ENCODE data around the gene LMBR1. TPM values are rescaled to one million over a fixed set of nuclear protein-coding genes. Genes with fewer than 3 reads are reported as not detected.
A peak's percentile ranks its signal among the peaks of the same experiment; 100 is the strongest.

Gene LMBR1
- total RNA-seq, 3 donors from 2014 or later, result 31.8 to 37.4 (median 36.2) TPM

DNA sequence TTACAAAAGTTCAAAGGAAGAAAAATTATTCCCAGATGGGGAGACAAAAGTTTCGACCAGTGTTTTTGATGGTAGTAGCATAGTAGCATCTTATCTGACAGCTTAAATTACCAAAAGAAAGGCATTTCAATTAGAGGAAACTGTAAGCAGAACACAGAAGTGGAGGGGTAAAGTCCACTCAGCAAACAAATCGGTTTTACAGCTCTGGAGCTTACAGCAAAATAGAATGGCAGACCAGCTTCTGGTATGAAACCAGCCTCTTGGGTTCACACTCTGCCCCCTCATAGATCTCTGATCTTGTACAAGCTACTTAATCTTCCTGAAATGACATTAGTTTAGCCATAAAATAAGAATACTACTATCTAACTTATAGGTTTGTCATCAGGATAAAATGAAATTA, 133.8 kb downstream of the LMBR1 start:
- Mint-ChIP-seq H3K4me3 (no peak overlapping the region), H3K36me3 (ENCODE audit: insufficient read depth) (peaks cover 49% of the 10 kb centered on the region), H3K27me3 (ENCODE audit: low read depth) (no peaks in the 10 kb centered on the region), H3K4me1 (ENCODE audit: low read depth) (peaks cover 3% of the 10 kb centered on the region), H3K9me3 (peaks cover 10% of the 10 kb centered on the region)
- DNase-seq (no peak), ATAC-seq (no peak)

DNA sequence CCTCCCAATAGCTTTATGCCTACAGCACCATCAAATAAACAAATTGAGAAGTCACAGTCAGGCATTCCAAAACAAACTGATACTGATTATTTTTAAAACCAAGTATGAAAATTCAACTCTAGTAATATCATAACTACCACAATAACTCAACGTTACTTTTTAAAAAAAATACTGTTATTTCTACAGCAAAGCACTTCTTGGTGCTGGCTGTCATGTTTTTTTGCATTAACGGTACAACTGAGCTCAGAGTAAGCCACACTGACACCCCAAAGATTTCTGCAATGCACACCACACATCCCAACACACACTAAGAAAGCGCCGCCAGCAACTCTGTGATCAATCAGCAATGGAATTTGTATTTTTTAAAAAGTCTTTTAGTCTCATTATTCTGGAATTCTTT, 138.8 kb downstream of the LMBR1 start:
- DNase-seq (no peak), ATAC-seq (no peak)
- Mint-ChIP-seq H3K36me3 (ENCODE audit: insufficient read depth) (peaks cover 29% of the 10 kb centered on the region), H3K9me3 (no peaks in the 10 kb centered on the region), H3K4me1 (ENCODE audit: low read depth) (peaks cover 4% of the 10 kb centered on the region), H3K27me3 (ENCODE audit: low read depth) (no peaks in the 10 kb centered on the region), H3K4me3 (no peak overlapping the region)

DNA sequence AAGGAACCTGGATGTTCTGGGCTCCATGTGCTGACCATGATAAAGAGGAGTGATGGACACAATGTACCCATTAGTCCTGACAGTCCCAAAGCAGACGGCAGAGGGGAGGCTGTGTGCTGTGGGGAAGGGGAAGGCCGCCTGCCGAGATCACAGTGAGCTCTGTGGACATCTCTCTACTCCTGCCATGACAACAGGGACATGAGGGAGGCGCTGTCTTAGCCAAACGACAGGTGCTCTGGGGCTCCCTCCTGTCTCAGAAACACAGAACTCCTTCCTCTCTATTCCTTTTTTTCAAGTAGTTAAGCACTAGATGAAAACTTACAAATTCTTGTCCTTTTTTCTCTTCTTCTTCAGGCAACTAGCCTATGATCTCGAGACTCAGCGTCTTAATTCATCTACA, 139.4 kb downstream of the LMBR1 start:
- no peaks in the 10 kb centered on the region for H3K27me3 Mint-ChIP-seq (ENCODE audit: low read depth)
- H3K36me3 Mint-ChIP-seq (ENCODE audit: insufficient read depth), result peaks cover 29% of the 10 kb centered on the region
- peaks cover 4% of the 10 kb centered on the region for H3K4me1 Mint-ChIP-seq (ENCODE audit: low read depth)
- no peaks in the 10 kb centered on the region for H3K9me3 Mint-ChIP-seq
- DNase-seq, result no peak
- no peak overlapping the region for H3K4me3 Mint-ChIP-seq
- no peak for ATAC-seq

DNA sequence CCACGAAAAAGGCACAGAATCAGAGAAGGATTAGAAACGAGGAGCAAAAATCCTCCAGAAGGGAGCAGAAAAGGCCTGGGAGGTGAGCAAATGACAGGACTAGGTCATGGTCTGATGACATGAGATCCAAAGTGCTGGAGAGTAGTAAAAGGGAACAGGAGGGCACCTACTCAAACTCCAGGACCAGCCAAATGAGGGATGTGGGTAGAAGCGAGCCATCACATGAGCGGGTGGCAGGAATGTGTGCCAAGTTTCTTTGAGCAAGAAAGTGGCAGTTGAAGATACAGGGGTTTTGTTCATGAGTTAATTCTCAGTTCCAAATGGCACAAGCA, 139.8 kb downstream of the LMBR1 start:
- ATAC-seq, result no peak

DNA sequence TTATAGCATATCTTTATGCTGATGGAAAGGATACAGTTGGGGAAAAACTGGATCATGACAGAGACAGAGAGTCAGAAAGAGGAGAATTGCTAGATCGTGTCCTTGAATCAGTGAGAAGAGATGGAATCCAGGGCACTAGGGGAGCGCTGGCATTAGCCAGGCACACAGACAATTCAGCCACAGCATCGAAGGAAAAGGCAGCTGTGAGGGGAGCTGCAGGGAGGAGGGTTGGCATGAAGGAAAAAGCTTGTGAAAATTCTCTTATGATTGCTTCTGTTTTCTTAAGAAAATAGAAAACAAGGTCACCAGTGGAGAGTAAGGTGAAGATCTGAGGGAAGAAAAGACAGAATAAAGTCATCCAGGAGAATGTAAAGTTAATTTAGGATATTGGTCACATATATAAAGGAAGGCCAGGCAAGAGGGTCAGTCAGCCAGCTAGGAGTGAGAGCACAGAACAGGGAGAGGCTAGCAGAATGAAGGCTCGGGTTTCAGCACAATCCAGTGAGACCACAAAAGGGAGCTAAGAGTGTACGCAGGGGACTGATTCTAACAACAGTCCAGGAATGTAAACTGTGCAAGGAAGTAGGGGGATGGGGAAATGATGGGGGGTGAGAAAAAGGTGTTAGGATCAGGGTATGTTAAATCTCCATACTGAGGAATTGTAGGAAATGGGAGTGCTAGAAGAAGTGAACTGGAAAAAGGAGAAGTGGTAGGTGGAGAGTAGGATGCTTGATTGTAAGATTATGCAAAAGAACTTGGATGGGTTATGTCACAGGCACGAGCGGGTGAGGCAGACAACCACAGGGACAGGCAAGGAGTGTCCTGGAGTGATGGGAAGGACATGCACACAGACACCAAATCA, 140.4 kb downstream of the LMBR1 start:
- no peak for ATAC-seq
- peaks cover 4% of the 10 kb centered on the region for H3K4me1 Mint-ChIP-seq (ENCODE audit: low read depth)
- DNase-seq, result no peak
- H3K9me3 Mint-ChIP-seq, result no peaks in the 10 kb centered on the region
- H3K4me3 Mint-ChIP-seq, result no peak overlapping the region
- no peaks in the 10 kb centered on the region for H3K27me3 Mint-ChIP-seq (ENCODE audit: low read depth)
- peaks cover 23% of the 10 kb centered on the region for H3K36me3 Mint-ChIP-seq (ENCODE audit: insufficient read depth)

More for the DNA sequence above, 139.8 kb downstream of the LMBR1 start:
- no peak for DNase-seq
- Mint-ChIP-seq H3K4me3 (no peak overlapping the region), H3K36me3 (ENCODE audit: insufficient read depth) (peaks cover 26% of the 10 kb centered on the region), H3K4me1 (ENCODE audit: low read depth) (peaks cover 4% of the 10 kb centered on the region), H3K9me3 (no peaks in the 10 kb centered on the region), H3K27me3 (ENCODE audit: low read depth) (no peaks in the 10 kb centered on the region)

DNA sequence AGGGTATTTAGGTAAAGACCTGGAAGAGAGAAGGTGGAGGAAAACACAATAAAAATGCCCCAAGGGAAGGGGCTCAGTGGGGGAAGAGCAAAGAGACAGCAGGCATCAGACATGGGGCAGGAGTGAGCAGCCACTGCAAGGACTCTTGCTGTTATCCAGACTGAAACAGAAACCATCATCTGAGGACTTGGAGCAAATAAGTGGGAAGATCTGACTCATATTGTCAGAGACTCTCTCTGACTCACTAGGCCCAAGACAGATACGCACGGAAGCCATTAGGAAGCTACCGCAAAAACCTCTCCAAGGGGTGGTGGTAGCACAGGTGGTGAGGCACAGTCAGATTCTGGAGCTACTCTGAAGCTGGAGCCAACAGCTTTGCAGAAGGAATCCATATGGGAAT, 141.7 kb downstream of the LMBR1 start:
- Mint-ChIP-seq H3K36me3 (ENCODE audit: insufficient read depth) (peaks cover 21% of the 10 kb centered on the region), H3K4me1 (ENCODE audit: low read depth) (peaks cover 4% of the 10 kb centered on the region), H3K4me3 (no peak overlapping the region), H3K27me3 (ENCODE audit: low read depth) (no peaks in the 10 kb centered on the region), H3K9me3 (no peaks in the 10 kb centered on the region)
- ATAC-seq, result peak; percentile 94 to 99
- DNase-seq, result no peak

DNA sequence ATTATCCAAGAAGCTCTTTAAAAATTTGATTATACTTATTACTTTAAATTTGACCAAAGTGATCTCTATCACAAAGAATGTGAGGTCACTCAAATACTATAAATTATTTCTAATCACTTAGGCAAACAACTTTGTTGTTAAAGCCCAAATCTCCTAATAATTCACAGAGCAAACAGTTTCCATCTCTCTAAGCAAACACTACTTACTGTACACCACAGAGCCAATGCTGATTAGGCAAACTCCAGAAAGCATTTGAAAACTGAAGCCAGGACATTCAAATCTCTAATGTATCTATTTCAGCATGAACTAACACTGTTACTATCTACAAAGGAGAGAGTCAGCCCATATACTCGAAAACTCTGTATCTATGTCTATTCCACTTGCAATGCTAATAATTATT, 145.3 kb downstream of the LMBR1 start:
- ATAC-seq (no peak), DNase-seq (no peak)
- Mint-ChIP-seq H3K4me3 (no peak overlapping the region), H3K4me1 (ENCODE audit: low read depth) (no peaks in the 10 kb centered on the region), H3K9me3 (no peaks in the 10 kb centered on the region), H3K36me3 (ENCODE audit: insufficient read depth) (peaks cover 30% of the 10 kb centered on the region), H3K27me3 (ENCODE audit: low read depth) (no peaks in the 10 kb centered on the region)

DNA sequence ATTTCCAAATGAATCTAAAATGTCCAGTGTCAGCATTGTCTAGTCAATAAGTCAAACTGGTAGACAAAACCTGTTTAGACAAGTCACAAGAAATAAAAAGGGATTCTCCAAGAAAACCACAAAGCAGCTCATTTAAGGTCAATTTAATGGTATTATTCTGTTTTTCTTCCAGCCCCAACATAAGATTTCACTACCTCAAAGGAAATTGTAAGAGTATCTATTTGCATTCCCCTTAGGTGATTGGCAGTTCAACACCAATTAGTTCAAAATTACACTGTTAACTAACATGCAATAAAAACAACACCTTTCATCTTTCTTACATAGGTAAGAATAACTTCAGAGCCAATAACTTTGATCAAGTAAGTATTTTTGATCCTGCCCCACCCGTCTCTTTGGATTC, 146.1 kb downstream of the LMBR1 start:
- H3K36me3 Mint-ChIP-seq (ENCODE audit: insufficient read depth), result peaks cover 38% of the 10 kb centered on the region
- ATAC-seq, result no peak
- DNase-seq, result no peak
- no peaks in the 10 kb centered on the region for H3K4me1 Mint-ChIP-seq (ENCODE audit: low read depth)
- no peak overlapping the region for H3K4me3 Mint-ChIP-seq
- peaks cover 4% of the 10 kb centered on the region for H3K9me3 Mint-ChIP-seq
- H3K27me3 Mint-ChIP-seq (ENCODE audit: low read depth), result no peaks in the 10 kb centered on the region

DNA sequence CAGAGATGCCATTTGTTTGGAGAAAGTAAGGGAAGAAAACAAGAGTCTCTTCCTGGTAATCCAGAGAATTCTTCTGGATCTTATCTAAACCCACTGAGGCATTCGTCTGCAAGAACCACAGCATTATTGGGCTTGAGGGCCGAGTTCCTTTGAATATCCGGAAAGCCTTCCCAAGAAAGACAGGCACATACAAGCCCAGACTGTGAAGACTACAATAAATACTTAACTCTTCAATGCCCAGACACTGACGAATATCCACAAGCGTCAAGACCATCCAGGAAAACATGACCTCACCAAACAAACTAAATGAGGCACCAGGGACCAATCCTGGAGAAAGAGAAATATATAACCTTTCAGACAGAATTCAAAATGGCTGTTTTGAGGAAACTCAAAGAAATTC, 153.4 kb downstream of the LMBR1 start:
- no peak overlapping the region for H3K4me3 Mint-ChIP-seq
- H3K27me3 Mint-ChIP-seq (ENCODE audit: low read depth), result no peaks in the 10 kb centered on the region
- H3K36me3 Mint-ChIP-seq (ENCODE audit: insufficient read depth), result peaks cover 60% of the 10 kb centered on the region
- DNase-seq (no peak), ATAC-seq (no peak)
- H3K9me3 Mint-ChIP-seq, result peaks cover 32% of the 10 kb centered on the region
- H3K4me1 Mint-ChIP-seq (ENCODE audit: low read depth), result no peaks in the 10 kb centered on the region

DNA sequence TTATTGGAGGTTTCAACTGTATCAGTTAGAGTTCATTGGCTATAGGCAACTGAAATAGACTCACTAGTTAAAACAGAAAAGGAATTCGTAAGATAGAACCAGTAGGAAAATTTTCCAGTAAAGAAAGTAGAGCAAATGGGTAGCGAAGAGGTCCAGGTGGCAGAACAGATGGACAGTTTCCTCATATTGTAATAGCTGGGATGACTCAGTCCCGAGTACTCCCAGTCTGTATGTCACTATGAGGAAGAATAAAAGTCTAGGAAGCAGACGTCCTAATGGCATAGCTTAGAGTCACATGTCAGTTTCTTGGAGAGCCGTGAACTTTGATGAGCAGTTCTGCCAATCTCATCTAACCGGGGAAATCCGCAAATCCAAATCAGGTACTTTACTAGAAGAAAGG, 157.1 kb downstream of the LMBR1 start:
- no peaks in the 10 kb centered on the region for H3K27me3 Mint-ChIP-seq (ENCODE audit: low read depth)
- ATAC-seq, result no peak
- peaks cover 68% of the 10 kb centered on the region for H3K36me3 Mint-ChIP-seq (ENCODE audit: insufficient read depth)
- peaks cover 36% of the 10 kb centered on the region for H3K9me3 Mint-ChIP-seq
- no peak for DNase-seq
- no peak overlapping the region for H3K4me3 Mint-ChIP-seq
- no peaks in the 10 kb centered on the region for H3K4me1 Mint-ChIP-seq (ENCODE audit: low read depth)

DNA sequence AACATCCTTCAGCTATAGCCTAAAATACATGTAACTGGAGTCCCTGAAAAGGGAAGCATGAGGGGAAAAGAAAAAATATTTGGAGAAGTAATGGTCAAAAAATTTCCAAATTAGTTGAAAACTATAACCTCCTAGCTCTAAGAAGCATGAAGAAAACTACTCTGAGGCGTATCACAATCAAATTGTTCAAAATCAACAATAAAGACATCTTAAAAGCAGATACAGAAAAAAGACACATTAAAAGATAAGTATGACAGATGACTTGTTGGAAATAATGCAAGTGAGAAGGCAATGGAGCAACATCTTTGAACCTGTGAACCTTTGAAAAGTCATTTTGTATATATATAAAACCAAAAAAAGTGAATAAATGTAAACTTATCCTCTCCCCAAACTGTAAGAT, 159.3 kb downstream of the LMBR1 start:
- no peak for ATAC-seq
- H3K4me3 Mint-ChIP-seq, result no peak overlapping the region
- H3K9me3 Mint-ChIP-seq, result peaks cover 36% of the 10 kb centered on the region
- H3K36me3 Mint-ChIP-seq (ENCODE audit: insufficient read depth), result peaks cover 74% of the 10 kb centered on the region
- DNase-seq, result no peak
- H3K4me1 Mint-ChIP-seq (ENCODE audit: low read depth), result no peaks in the 10 kb centered on the region
- no peaks in the 10 kb centered on the region for H3K27me3 Mint-ChIP-seq (ENCODE audit: low read depth)

DNA sequence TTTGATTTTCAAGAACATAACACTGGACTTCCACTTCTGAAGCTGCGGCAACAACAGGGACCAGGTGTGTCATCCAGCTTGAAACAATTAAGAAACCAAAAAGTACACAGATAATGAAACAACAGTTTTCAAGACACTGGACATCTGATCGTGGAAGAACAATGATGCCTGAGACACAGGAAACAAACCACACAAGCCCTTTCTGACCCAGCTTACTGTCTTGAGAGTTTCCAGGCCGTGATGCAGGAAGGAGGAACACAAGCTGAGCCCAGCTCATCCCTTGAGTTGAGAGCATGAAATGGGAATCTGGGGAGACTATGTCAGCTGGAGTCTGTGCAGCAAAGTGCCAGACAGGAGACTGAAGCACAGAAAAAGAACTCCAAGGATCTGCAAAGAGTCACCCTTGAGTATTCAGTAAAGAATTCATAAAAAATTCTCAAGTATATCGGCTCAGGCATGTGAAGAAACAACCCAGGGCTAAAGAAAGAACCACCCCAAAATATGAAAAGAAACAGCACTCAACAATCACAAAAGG, 160.8 kb downstream of the LMBR1 start:
- DNase-seq, result no peak
- peaks cover 68% of the 10 kb centered on the region for H3K36me3 Mint-ChIP-seq (ENCODE audit: insufficient read depth)
- no peak for ATAC-seq
- H3K4me1 Mint-ChIP-seq (ENCODE audit: low read depth), result no peaks in the 10 kb centered on the region
- peaks cover 30% of the 10 kb centered on the region for H3K9me3 Mint-ChIP-seq
- no peak overlapping the region for H3K4me3 Mint-ChIP-seq
- H3K27me3 Mint-ChIP-seq (ENCODE audit: low read depth), result no peaks in the 10 kb centered on the region

DNA sequence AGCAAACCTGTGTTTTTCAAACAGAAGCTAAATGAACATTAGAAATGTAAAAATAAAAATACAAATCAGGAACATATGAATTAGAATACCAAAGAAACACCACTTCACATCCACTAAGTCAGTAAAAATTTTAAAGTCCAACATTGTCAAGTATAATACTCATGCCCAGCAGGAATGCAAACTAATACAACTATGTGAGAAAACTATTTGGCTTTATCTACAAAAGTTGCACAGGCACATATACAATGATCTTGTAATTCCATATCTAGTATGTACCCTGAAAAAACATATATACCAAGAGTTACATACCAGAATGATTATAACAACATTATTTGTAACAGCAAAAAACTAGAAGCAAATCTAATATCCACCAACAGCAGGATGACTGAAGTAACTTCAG, 161.3 kb downstream of the LMBR1 start:
- DNase-seq (no peak), ATAC-seq (no peak)
- Mint-ChIP-seq H3K4me3 (no peak overlapping the region), H3K4me1 (ENCODE audit: low read depth) (no peaks in the 10 kb centered on the region), H3K36me3 (ENCODE audit: insufficient read depth) (peaks cover 63% of the 10 kb centered on the region), H3K27me3 (ENCODE audit: low read depth) (no peaks in the 10 kb centered on the region), H3K9me3 (peaks cover 26% of the 10 kb centered on the region)

DNA sequence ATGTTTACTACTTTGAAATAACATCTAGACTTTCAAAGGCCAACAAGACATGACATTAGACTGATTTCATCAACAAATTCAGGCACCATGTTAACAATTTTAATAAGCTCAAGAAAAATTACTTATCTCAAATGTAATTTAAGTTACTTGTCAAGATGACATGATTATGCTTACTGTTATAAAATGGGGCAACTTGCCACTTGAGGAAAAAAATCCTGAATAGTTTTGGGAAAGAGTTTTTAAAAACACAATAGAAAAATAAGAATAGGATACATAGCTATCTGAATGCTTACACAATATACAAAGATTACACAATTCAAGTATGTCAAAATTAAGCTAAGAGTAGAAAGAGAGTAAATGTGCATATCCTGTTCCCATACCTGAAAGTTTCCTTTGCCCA, 167.0 kb downstream of the LMBR1 start:
- Mint-ChIP-seq H3K4me1 (ENCODE audit: low read depth) (no peaks in the 10 kb centered on the region), H3K4me3 (no peak overlapping the region), H3K36me3 (ENCODE audit: insufficient read depth) (peaks cover 21% of the 10 kb centered on the region), H3K27me3 (ENCODE audit: low read depth) (no peaks in the 10 kb centered on the region), H3K9me3 (no peaks in the 10 kb centered on the region)
- no peak for DNase-seq
- no peak for ATAC-seq

DNA sequence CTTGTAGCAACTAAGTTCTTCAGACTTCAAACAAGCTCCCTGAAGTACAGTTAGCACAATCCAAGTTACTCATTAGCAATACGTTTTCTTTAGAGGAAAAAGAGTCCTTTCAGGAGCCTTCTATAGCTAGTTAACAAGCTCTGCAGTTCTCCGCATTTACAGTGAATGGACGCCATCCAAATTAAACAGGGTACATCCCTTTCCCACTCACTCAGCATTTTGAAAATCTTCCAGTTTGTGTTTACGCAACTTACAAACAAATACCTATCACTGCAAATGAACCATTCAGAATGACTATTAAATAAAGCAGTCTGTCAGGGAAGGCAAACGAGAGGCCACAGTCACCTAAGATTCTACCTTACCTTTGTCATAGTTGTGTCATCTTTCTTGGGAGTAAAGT, 167.9 kb downstream of the LMBR1 start:
- ATAC-seq (no peak), DNase-seq (no peak)
- Mint-ChIP-seq H3K9me3 (no peaks in the 10 kb centered on the region), H3K27me3 (ENCODE audit: low read depth) (no peaks in the 10 kb centered on the region), H3K4me3 (no peak overlapping the region), H3K36me3 (ENCODE audit: insufficient read depth) (peaks cover 21% of the 10 kb centered on the region), H3K4me1 (ENCODE audit: low read depth) (no peaks in the 10 kb centered on the region)

Data from activated T-cell treated with anti-CD3 and anti-CD28 coated beads, Interleukin-2, amount 50 U/mL, for 4 hours (primary cell).